Thoracic aorta (tissue), 2 donors: Measurements from ENCODE around the gene CASD1. TPM values are rescaled to one million over a fixed set of nuclear protein-coding genes. Genes with fewer than 3 reads are reported as not detected.

Source experiments
- ATAC-seq: fragments of 150-250 bp; one replicate; pipeline ENCODE4 v1.8.0; 2017; ENCODE audit warnings: low read depth; ENCODE audit not compliant: insufficient number of reproducible peaks, low FRiP score
- DNase-seq: peaks from one replicate; pipeline ENCODE4 v3.0.0-alpha.2; 2020; ENCODE audit warnings: low spot score
- H3K27ac ChIP-seq, 2 donors: fragments of 200-600 bp; sonication (generic); 1 replicate in 1 of 2; 2 replicates in 1 of 2; pipeline ENCODE4 v1.5.1; 2016; ENCODE audit warnings: mild to moderate bottlenecking in 2 of 2, moderate library complexity in 2 of 2
- H3K27me3 ChIP-seq: fragments of 200-600 bp; sonication (generic); replicated peaks from 2 replicates; pipeline ENCODE4 v1.6.0; 2016; ENCODE audit warnings: mild to moderate bottlenecking; ENCODE audit not compliant: insufficient read depth
- H3K36me3 ChIP-seq: fragments of 200-600 bp; sonication (generic); one replicate; pipeline ENCODE4 v1.5.1; 2016
- H3K4me1 ChIP-seq, 2 donors: fragments of 200-600 bp; sonication (generic); 1 replicate in 1 of 2; 2 replicates in 1 of 2; pipeline versions ENCODE4 v1.5.1 to v1.6.0; 2016; ENCODE audit warnings: low read depth in 2 of 2, mild to moderate bottlenecking in 1 of 2; ENCODE audit not compliant: control insufficient read depth in 1 of 2
- H3K4me3 ChIP-seq: fragments of 200-600 bp; sonication (generic); 2 replicates; pipeline ENCODE4 v1.5.1; 2016; ENCODE audit warnings: mild to moderate bottlenecking
- H3K9me3 ChIP-seq: fragments of 200-600 bp; sonication (generic); 2 replicates; pipeline ENCODE4 v1.5.1; 2016
- total RNA-seq, 2 donors: library from RNA; depleted of rRNA; stranded (reverse); fragments of >200 nt; gene quantifications; one replicate each; pipeline versions ENCODE4 v1.1.0 to v1.2.3, GENCODE V29; 2016
- TF ChIP-seq, protein P1 (sequence below): fragments of 200-600 bp; sonication (generic); IDR thresholded peaks from one replicate; pipeline ENCODE4 v1.5.1; 2019; ENCODE audit warnings: antibody characterized with exemption

The CASD1 gene
- total RNA-seq, 2 donors from 2014 or later = 12.3 to 21.0 TPM

DNA sequence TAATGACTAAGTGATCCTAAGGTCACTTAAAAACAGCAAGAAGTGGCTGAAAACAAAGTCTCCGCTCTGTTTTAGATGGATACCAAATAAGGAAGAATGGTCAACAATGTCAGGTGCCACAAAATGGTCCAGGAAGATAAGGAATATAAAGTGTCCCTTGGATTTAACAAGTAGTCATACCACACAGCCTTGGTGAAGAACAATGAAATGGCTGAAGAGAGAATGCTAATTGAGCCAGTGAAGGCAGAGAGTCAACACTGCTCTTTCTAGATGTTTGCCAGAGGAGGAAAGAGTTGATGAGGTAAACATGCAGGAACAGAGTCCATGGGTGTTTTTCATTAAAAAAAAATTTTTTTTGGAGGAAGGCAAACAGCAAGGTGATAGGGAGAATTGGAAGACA, 2.1 kb upstream of the CASD1 start:
- DNase-seq = no peak
- H3K4me1 ChIP-seq = peaks cover 5 to 10% of the 10 kb centered on the region in 2 donors
- TF ChIP-seq, protein P1, sequence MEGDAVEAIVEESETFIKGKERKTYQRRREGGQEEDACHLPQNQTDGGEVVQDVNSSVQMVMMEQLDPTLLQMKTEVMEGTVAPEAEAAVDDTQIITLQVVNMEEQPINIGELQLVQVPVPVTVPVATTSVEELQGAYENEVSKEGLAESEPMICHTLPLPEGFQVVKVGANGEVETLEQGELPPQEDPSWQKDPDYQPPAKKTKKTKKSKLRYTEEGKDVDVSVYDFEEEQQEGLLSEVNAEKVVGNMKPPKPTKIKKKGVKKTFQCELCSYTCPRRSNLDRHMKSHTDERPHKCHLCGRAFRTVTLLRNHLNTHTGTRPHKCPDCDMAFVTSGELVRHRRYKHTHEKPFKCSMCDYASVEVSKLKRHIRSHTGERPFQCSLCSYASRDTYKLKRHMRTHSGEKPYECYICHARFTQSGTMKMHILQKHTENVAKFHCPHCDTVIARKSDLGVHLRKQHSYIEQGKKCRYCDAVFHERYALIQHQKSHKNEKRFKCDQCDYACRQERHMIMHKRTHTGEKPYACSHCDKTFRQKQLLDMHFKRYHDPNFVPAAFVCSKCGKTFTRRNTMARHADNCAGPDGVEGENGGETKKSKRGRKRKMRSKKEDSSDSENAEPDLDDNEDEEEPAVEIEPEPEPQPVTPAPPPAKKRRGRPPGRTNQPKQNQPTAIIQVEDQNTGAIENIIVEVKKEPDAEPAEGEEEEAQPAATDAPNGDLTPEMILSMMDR = no peak
- H3K4me3 ChIP-seq = no peak overlapping the region
- no peaks in the 10 kb centered on the region for H3K36me3 ChIP-seq
- H3K9me3 ChIP-seq = no peaks in the 10 kb centered on the region
- ATAC-seq = no peak
- no peak overlapping the region for H3K27ac ChIP-seq
- H3K27me3 ChIP-seq = no peaks in the 10 kb centered on the region

DNA sequence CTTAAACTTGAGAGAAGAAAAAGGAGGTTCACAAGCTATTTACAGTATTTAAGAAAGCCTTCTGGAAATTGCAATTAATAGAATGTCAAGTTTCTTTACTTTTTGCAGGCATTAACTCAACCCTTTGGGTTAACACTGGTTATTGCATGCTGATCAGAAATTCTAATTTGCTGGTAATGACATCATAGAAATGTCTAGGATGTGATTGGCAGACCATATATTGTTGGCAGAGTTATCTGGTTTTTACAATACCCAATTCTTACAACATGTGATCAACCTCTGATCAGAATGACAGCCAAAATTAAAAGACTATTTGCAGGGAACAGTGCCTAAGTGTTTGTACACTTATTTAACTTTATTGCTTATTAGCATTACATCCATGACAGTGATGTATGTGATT, 1.6 kb upstream of the CASD1 start:
- TF ChIP-seq, protein P1 = no peak
- Histone ChIP-seq H3K4me1 (peaks cover 5 to 10% of the 10 kb centered on the region in 2 donors), H3K9me3 (no peaks in the 10 kb centered on the region), H3K36me3 (no peaks in the 10 kb centered on the region), H3K27me3 (no peaks in the 10 kb centered on the region), H3K4me3 (no peak overlapping the region), H3K27ac (no peak overlapping the region)
- no peak for ATAC-seq
- DNase-seq = no peak

DNA sequence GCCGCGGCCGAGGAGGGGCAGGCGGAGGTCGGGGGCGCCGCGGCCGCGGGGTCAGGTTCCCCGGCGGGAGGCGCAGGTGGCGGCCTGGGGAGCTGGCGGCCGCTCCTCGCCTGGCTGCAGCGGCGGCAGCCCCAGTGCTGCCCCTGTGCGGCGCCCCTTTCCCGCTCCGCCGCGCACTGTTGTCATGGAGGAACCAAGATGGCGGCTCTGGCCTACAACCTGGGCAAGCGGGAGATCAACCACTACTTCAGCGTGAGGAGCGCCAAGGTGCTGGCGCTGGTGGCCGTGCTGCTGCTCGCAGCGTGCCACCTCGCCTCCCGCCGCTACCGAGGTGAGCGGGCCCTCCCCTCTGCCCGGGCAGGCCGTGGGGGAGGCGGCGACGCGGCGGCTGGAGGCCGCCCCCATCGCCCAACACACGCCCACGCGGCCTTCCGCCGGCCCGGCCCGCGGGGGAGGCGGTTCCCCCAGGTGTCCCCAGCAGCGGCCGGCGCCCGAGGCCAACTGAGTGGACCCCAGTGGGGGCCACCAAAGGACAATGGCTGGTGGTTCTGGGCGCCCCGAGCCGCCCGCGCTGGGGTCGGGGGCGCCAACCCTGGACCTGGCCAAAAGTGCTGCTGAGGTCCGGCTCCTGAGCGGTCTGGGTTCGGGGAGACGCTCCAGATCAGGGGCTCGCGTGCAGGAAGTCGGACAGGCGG, 425 bp downstream of the CASD1 start:
- Histone ChIP-seq H3K4me3 (peak overlapping the region; percentile 82), H3K27ac (peak overlapping the region; percentile 77 to 78), H3K27me3 (no peaks in the 10 kb centered on the region), H3K36me3 (no peaks in the 10 kb centered on the region), H3K4me1 (peaks cover 5 to 10% of the 10 kb centered on the region in 2 donors), H3K9me3 (no peaks in the 10 kb centered on the region)
- ATAC-seq = peak; percentile 47
- no peak for DNase-seq
- TF ChIP-seq, protein P1 = no peak

DNA sequence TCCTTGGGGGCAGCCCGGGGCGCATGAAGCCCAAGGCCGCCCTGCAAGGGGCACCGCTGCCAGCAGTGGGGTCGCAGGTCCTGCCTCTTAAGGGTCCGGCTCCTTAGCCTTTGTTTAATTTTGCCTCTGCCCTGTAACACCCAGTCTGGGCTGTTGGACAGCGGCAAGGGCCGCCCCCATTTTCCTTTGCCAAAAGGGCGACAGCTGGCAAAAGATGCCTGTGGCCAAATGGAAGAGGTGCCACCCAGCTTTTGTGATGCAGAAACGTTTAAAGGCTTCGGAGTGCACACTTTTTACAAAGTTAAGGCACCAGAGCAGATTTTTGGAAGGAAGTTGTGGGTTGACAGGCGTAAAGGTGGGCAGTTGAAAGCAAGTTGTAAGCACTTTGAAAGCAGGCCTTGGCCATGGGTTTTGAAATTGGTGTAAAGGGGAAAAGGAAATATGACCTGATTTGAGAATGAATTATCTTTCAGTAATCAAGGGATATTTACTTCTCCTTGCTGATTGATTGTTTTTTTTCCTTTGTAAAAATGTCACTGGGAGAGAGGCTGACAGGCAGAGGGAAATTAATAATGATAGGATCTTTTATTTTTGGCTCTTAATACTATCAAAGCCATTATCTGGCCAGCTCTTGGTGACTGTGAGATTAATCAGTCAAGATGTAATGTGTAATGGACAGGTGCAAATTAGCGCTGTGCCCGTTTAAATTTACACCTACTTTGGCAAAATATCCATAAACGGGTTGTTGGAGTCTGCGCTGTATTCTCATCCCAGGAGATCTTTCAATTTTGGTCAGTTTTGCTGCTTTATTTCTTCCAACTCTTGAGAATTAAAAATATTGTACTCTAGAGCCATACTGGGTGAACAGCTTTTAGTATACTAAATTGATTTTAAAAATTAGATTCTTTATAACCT, 1.2 kb downstream of the CASD1 start:
- Histone ChIP-seq H3K4me3 (peak overlapping the region; percentile 82), H3K36me3 (no peaks in the 10 kb centered on the region), H3K27ac (peak overlapping the region; percentile 77 to 78), H3K27me3 (no peaks in the 10 kb centered on the region), H3K9me3 (no peaks in the 10 kb centered on the region), H3K4me1 (peaks cover 5 to 10% of the 10 kb centered on the region in 2 donors)
- TF ChIP-seq, protein P1 = no peak
- DNase-seq = no peak
- no peak for ATAC-seq

DNA sequence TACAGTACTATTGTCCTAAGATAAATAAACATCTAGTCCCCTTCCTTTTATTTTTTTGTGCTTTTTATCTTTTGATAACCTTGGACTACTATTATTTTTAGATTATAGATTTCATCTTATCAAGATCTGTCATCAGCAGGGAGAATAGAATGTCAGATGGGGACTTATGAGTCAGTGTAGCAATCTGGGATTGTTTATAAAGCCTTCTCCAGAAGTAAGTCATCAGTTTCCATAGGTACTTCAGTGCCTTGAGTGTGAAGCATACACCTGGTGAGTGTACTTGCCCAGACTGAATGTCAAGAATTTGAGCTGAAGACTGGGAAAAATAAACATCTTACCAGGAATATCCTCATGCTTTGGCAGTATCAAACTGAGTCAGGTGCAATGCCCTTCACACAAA, 2.1 kb downstream of the CASD1 start:
- no peaks in the 10 kb centered on the region for H3K36me3 ChIP-seq
- DNase-seq = no peak
- no peak overlapping the region for H3K27ac ChIP-seq
- no peaks in the 10 kb centered on the region for H3K9me3 ChIP-seq
- TF ChIP-seq, protein P1 = no peak
- no peaks in the 10 kb centered on the region for H3K27me3 ChIP-seq
- peaks cover 5 to 10% of the 10 kb centered on the region in 2 donors for H3K4me1 ChIP-seq
- no peak overlapping the region for H3K4me3 ChIP-seq
- no peak for ATAC-seq
